Effector memory CD8-positive, alpha-beta T cell (primary cell): ENCODE measurements around the gene DSE.
"Not testable (repeated sequence)": the region's sequence is repeated elsewhere in the genome, so short reads cannot be mapped to it uniquely, and the experiment has no call there.

ENCODE experiments used
- ATAC-seq: fragments of 150-1000 bp; cut with Tn5 transposase; replicated peaks from 2 replicates; pipeline ENCODE4 v1.10.0; 2021; ENCODE audit warnings: mild to moderate bottlenecking, moderate library complexity
- DNase-seq, 3 experiments: peaks; one replicate each; pipeline ENCODE4 v3.0.0; 2021
- H3K27ac Mint-ChIP-seq, 2 donors: one replicate each; pipeline ENCODE4 v1.8.0; 2022; ENCODE audit warnings: mild to moderate bottlenecking in 2 of 2, mixed read lengths in 2 of 2, moderate library complexity in 2 of 2
- H3K27me3 Mint-ChIP-seq, 2 donors: one replicate each; pipeline ENCODE4 v1.8.0; 2022; ENCODE audit warnings: mixed read lengths in 2 of 2
- H3K36me3 Mint-ChIP-seq: one replicate; pipeline ENCODE4 v1.8.0; 2022; ENCODE audit warnings: mild to moderate bottlenecking, moderate library complexity, mixed read lengths; ENCODE audit not compliant: insufficient read depth
- H3K4me1 Mint-ChIP-seq, 2 donors: one replicate each; pipeline ENCODE4 v1.8.0; 2022; ENCODE audit warnings: low read depth in 2 of 2, mixed read lengths in 2 of 2
- H3K4me3 Mint-ChIP-seq, 2 donors: one replicate each; pipeline ENCODE4 v1.8.0; 2022; ENCODE audit warnings: mild to moderate bottlenecking in 2 of 2, mixed read lengths in 2 of 2, moderate library complexity in 2 of 2
- H3K9me3 Mint-ChIP-seq, 2 donors: one replicate each; pipeline ENCODE4 v1.8.0; 2022; ENCODE audit warnings: mixed read lengths in 2 of 2

Gene DSE

DNA sequence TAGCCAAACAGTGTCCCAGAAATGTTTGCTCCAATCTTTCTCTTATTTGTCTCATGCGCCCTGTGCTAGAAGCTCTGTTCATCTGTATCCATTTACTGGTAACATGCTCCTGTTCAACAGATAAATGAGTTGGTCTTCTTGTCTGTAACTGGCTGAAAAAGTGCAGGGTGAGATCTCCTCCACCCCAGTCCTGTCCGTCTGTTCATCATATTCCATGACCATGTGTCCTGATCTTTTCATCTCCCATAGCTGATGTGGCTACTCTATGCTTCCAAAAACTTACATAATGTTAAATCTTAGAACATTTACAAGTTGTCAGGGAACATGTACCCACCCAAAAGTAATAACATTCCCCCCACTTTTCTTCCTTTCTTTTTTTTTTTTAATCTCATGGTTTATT is 31.8 kb upstream of the DSE start:
- H3K27me3 Mint-ChIP-seq, result peaks cover 0 to 8% of the 10 kb centered on the region in 2 donors
- no peaks in the 10 kb centered on the region for H3K36me3 Mint-ChIP-seq
- no peak overlapping the region for H3K4me3 Mint-ChIP-seq
- H3K9me3 Mint-ChIP-seq, result no peaks in the 10 kb centered on the region
- H3K27ac Mint-ChIP-seq, result no peak overlapping the region
- no peak for ATAC-seq
- DNase-seq, result no peak
- H3K4me1 Mint-ChIP-seq, result no peaks in the 10 kb centered on the region

DNA sequence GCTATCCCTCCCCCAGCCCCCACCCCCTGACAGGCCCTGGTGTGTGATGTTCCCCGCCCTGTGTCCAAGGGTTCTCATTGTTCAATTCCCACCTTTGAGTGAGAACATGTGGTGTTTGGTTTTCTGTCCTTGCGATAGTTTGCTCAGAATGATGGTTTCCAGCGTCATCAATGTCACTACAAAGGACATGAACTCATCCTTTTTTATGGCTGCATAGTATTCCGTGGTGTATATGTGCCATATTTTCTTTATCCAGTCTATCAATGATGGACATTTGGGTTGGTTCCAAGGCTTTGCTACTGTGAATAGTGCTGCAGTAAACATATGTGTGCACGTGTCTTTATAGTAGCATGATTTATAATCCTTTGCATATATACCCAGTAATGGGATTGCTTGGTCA is 30.1 kb upstream of the DSE start:
- not testable (repeated sequence) for ATAC-seq, DNase-seq, H3K4me1 Mint-ChIP-seq, H3K4me3 Mint-ChIP-seq, H3K36me3 Mint-ChIP-seq, H3K27ac Mint-ChIP-seq, H3K9me3 Mint-ChIP-seq
- peaks cover 0 to 10% of the 10 kb centered on the region in 2 donors for H3K27me3 Mint-ChIP-seq

DNA sequence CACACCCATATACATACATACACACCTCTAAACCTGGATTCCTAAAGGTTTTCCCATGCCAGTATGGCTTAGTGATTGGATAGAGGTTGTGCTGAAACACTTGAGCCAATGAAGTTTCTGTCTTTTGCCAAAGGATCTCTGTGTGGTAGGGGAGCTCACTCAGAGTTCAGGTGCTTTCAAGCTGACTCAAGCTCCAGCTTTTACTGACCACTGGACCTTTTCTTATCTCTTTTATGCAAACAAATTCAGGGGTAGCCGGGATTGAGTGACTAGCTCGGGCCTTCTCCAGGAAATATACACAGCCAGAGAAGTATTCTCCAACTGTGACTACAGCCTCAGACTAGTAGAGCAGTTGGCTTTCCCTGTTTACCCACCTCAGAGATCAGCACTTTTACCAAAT is 21.5 kb upstream of the DSE start:
- no peak overlapping the region for H3K4me3 Mint-ChIP-seq
- no peak overlapping the region for H3K27ac Mint-ChIP-seq

DNA sequence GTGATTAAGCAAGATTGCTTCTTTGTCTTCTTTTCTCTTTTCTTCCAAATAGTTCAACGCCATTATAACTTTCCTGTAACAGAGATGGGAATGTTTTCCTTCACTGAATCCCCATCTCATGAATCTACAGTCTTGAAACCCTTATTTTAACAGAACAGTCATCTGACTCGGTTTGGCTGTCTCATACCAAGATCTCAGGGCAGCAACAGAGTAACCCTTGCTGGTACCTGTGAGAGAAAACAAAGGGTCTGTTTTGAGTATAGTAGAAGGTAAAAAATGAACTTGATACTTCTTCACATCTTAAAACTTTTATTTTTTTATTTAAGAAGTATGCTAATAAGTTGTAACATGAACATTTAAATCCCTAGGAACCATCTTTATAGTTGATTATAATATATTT is 19.6 kb upstream of the DSE start:
- H3K9me3 Mint-ChIP-seq, result no peaks in the 10 kb centered on the region
- H3K27me3 Mint-ChIP-seq, result no peaks in the 10 kb centered on the region
- H3K36me3 Mint-ChIP-seq, result peaks cover 4% of the 10 kb centered on the region
- DNase-seq (no peak), ATAC-seq (no peak)
- H3K27ac Mint-ChIP-seq, result no peak overlapping the region
- no peak overlapping the region for H3K4me3 Mint-ChIP-seq
- no peaks in the 10 kb centered on the region for H3K4me1 Mint-ChIP-seq

More for the DNA sequence above, 21.5 kb upstream of the DSE start:
- Mint-ChIP-seq H3K9me3 (no peaks in the 10 kb centered on the region), H3K4me1 (no peaks in the 10 kb centered on the region), H3K36me3 (peaks cover 4% of the 10 kb centered on the region), H3K27me3 (no peaks in the 10 kb centered on the region)
- ATAC-seq, result no peak
- DNase-seq, result no peak

DNA sequence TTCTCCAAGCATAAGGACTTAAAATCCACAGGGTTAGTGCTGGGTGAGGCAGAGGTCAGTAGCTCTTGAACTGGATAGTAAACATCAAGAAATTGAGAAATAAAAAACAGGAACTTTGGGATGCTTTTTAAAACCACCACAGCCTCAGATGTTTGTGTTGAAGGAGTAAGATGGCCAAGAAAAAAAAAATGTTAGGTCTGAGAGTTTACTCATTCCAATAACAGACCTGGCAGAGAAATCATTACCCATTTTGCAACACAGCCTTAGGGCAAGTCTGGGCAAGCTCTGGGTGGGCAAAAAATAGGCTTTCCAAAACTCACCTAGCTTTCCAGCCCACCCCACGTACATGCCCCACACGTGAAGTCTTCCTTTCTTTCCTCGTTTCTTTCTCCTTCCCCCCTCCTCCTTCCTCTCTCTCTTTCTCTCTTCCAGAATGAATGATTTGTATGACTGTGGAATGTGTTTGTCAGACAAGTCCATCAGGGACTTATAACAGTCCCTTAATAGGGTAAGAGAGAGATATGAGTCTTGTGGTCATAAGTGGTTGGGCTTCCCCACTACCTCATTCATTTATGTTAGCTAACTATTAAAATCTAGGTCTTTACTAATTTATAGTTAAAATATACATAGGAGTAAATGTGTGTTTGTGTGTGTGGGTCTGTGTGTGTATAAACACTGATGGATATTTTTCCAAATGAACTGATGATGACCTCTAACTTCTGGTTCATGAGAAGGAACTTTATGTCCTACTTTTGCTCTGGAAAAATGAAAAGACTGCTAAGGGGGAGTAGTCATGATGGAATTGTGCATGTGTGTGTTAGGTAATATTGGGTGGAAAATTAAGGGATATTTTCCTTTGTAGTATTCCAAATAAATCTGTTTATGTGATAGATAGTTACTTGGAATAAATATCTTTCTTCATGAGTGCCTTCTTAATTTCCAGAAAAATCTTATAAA is 18.0 kb upstream of the DSE start:
- ATAC-seq (no peak), DNase-seq (no peak)
- Mint-ChIP-seq H3K4me3 (no peak overlapping the region), H3K4me1 (no peaks in the 10 kb centered on the region), H3K27me3 (no peaks in the 10 kb centered on the region), H3K36me3 (no peaks in the 10 kb centered on the region), H3K27ac (no peak overlapping the region), H3K9me3 (no peaks in the 10 kb centered on the region)

DNA sequence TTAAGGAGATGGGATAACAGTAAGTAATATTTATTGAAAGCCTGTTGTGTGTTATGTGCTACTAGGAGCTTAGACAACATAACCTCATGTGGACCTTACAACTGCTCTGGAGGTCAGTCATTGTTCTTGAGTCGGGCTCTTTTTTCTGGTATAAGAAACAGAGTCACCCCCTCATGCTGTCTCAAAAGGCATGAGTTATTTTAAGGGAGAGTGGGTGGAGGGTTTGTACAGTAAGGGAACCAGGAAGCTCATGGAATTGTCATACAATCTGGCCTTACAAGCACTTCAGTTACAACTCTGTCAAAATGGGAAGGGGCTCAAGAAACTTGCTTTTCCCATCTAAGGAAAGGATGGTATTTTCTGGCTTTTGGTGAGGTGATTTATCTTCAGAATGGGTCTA is 16.5 kb upstream of the DSE start:
- no peak for ATAC-seq
- no peak overlapping the region for H3K4me3 Mint-ChIP-seq
- H3K4me1 Mint-ChIP-seq, result no peaks in the 10 kb centered on the region
- no peaks in the 10 kb centered on the region for H3K9me3 Mint-ChIP-seq
- H3K27me3 Mint-ChIP-seq, result no peaks in the 10 kb centered on the region
- DNase-seq, result no peak
- no peak overlapping the region for H3K27ac Mint-ChIP-seq
- H3K36me3 Mint-ChIP-seq, result no peaks in the 10 kb centered on the region

DNA sequence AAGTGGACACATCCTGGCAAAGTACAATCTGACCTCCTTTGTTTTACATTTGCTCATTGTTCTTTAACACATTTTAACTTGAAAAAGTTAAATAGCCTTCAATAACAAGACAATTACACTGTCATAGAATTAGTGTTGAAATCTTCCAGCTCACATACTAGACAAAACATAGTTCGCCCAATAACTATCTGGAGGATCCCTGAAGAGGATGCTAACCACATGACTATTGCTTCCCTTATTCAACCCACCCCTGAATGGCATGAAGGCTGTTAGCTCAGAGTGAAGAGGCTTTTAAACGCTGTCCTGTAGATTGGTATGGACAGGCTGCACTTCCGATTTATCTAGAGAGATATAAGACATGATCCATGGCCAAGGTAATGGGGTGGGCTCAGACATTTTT is 15.0 kb upstream of the DSE start:
- Mint-ChIP-seq H3K4me3 (no peak overlapping the region), H3K9me3 (peaks cover 0 to 2% of the 10 kb centered on the region in 2 donors), H3K27me3 (no peaks in the 10 kb centered on the region), H3K4me1 (no peaks in the 10 kb centered on the region), H3K36me3 (no peaks in the 10 kb centered on the region), H3K27ac (no peak overlapping the region)
- ATAC-seq (no peak), DNase-seq (no peak)

DNA sequence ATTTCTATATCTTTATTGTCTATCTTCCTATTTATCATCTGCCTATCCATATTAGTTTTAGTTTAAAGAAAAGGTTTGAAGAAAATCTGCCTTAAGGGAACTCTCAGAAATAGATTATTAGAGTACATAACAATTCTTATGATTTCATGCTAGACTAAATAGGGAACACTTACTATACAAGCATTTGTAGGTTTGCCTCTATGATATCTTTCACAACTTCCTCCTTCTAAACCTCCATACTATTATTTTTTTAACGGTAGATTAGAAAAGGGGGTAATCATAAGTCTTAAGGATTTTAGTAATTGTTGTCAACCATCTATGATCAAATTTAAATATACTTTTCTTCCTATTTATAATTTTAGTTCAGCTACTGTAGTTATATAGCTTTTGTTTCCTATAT is 11.6 kb upstream of the DSE start:
- ATAC-seq (no peak), DNase-seq (no peak)
- Mint-ChIP-seq H3K27ac (no peak overlapping the region), H3K36me3 (no peaks in the 10 kb centered on the region), H3K27me3 (no peaks in the 10 kb centered on the region), H3K4me3 (no peak overlapping the region), H3K4me1 (no peaks in the 10 kb centered on the region), H3K9me3 (peaks cover 0 to 2% of the 10 kb centered on the region in 2 donors)

DNA sequence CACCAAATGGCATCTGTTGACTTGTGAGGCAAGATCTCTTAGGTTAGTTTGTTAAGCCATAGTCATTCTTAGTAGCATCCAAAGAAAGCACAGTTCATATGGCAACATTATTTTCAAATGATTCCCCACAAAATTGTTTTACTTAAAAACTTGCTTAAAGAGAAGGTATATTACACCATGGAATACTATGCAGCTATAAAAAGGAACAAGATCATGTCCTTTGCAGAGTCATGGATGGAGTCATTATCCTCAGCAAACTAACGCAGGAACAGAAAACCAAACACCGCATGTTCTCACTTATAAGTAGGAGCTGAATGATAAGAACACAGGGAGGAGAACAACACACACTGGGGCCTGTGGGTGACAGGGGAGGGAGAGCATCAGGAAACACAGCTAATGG is 10.9 kb upstream of the DSE start:
- Mint-ChIP-seq H3K9me3 (peaks cover 0 to 2% of the 10 kb centered on the region in 2 donors), H3K27me3 (no peaks in the 10 kb centered on the region), H3K36me3 (no peaks in the 10 kb centered on the region), H3K4me3 (no peak overlapping the region), H3K27ac (no peak overlapping the region), H3K4me1 (no peaks in the 10 kb centered on the region)
- DNase-seq, result no peak
- ATAC-seq, result no peak

DNA sequence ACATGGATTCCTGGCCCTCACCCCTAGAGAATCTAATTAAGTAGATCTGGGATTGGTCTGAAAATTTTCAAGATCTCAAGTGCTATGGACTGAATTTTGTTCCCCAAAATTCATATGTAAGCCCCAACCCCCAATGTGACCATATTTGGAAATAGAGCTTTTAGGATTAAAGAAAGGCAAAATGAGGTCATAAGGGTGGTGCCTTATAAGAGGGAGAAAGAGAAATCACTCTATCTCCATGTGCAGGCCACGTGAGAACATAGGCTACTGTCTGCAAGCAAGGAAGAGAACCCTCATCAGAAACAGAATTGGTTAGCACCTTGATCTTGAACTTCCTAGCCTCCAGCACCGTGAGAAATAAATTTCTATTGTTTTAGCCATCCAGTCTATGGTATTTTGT is 8.5 kb upstream of the DSE start:
- Mint-ChIP-seq H3K9me3 (peaks cover 0 to 2% of the 10 kb centered on the region in 2 donors), H3K27me3 (peaks cover 0 to 7% of the 10 kb centered on the region in 2 donors), H3K36me3 (no peaks in the 10 kb centered on the region), H3K27ac (no peak overlapping the region), H3K4me1 (no peaks in the 10 kb centered on the region), H3K4me3 (no peak overlapping the region)
- ATAC-seq, result no peak
- no peak for DNase-seq

DNA sequence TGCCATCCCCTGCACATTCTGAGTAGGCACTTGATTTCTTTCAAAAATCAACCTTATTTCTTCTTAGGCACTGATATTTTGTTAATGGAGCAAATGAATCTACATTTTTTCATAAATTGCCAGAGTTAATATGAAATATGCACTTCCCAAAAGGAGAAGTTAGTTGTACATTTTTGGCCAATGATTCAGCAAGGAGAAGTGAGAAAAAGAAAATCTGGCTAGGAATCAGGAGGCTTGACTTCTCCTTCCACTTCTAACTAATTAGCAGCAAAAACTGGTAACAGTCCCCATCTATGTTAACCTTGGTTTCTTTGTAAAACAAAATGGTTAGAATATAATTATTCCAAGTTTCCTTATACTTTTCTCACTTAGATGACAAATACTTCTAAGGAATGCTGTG is 7.0 kb upstream of the DSE start:
- Mint-ChIP-seq H3K27me3 (peaks cover 0 to 7% of the 10 kb centered on the region in 2 donors), H3K27ac (no peak overlapping the region), H3K4me3 (no peak overlapping the region), H3K36me3 (no peaks in the 10 kb centered on the region), H3K9me3 (peaks cover 0 to 2% of the 10 kb centered on the region in 2 donors), H3K4me1 (no peaks in the 10 kb centered on the region)
- no peak for DNase-seq
- no peak for ATAC-seq

DNA sequence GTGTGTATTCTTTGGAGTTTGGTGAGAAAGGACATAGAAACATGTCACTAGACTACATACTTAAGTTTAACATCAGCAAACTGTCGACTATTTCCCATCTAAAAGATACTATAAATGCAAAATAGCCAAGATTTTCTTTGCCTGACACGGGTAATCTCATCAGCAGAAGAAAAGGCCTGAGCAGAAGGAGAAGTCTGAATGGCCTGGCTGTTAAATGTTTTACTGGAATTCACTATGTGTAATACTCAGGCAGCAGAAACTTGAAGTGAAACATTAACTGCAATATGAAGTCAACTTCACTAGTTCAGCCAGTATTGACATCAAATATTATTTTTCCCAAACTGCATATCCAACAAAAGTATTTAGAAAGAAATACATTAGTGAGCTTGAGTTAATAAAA is 6.4 kb upstream of the DSE start:
- Mint-ChIP-seq H3K4me3 (no peak overlapping the region), H3K27me3 (peaks cover 0 to 7% of the 10 kb centered on the region in 2 donors), H3K4me1 (no peaks in the 10 kb centered on the region), H3K36me3 (no peaks in the 10 kb centered on the region), H3K9me3 (peaks cover 0 to 2% of the 10 kb centered on the region in 2 donors), H3K27ac (no peak overlapping the region)
- DNase-seq (no peak), ATAC-seq (no peak)

DNA sequence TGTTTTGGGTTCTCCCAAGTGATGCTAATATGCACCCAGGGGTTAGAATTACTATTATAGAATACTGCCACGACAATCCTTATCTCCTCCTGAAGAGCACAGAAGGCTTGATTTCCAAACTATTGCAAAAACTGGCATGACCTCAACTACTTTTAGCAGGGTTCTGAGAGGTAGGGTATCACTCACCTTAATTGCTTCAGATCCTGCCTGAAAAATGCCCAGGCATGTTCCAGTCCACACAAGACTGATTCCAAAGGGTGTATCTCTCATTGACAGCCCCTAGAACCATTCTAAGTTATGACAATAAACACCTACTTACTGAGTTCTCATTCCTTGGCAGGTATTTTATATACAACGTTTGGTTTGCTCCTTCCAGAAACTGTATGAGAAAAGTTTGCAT is 5.0 kb upstream of the DSE start:
- H3K4me3 Mint-ChIP-seq, result no peak overlapping the region
- H3K4me1 Mint-ChIP-seq, result peaks cover 6 to 10% of the 10 kb centered on the region in 2 donors
- no peak overlapping the region for H3K27ac Mint-ChIP-seq
- H3K36me3 Mint-ChIP-seq, result no peaks in the 10 kb centered on the region
- ATAC-seq (no peak), DNase-seq (no peak)
- no peaks in the 10 kb centered on the region for H3K9me3 Mint-ChIP-seq
- peaks cover 0 to 7% of the 10 kb centered on the region in 2 donors for H3K27me3 Mint-ChIP-seq

DNA sequence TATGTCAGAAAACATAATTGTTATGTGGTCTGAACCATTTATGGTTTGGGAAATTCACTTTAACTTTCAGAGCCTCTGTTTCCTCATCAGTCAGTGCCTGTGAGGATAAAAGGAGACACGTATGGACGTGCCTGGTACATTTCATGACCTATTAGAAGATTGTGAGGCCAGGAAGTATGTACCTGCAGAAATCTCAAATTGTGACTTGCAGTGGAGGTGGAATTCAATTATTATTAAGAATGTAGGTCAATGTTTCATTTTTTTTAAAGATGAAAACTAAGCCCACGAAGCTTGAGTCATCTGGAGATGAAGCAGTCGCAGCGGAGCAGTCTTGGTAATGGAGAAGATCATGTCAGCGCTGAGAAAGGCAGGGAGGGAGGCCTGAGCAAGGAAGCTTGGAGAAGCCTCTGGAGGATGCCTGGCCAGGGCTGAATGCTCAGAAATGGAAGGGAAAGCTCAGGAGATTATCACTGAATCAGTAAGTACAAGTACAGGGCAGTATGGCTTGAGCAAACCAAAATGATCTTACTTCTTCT is 3.9 kb upstream of the DSE start:
- Mint-ChIP-seq H3K36me3 (peaks cover 6% of the 10 kb centered on the region), H3K27me3 (peaks cover 0 to 7% of the 10 kb centered on the region in 2 donors), H3K4me3 (no peak overlapping the region), H3K4me1 (peaks cover 10% of the 10 kb centered on the region in 2 donors), H3K9me3 (no peaks in the 10 kb centered on the region), H3K27ac (no peak overlapping the region)
- no peak for DNase-seq
- ATAC-seq, result no peak
